GM21529 (cell line): ENCODE measurements around the gene SRL.
"Not testable (repeated sequence)": the region's sequence is repeated elsewhere in the genome, so short reads cannot be mapped to it uniquely, and the experiment has no call there.

Experiments used
- ATAC-seq: cut with Tn5 transposase; IDR thresholded peaks from one replicate; pipeline ENCODE4 v1.9.1; 2021; ENCODE audit not compliant: unreplicated experiment

Gene SRL

DNA sequence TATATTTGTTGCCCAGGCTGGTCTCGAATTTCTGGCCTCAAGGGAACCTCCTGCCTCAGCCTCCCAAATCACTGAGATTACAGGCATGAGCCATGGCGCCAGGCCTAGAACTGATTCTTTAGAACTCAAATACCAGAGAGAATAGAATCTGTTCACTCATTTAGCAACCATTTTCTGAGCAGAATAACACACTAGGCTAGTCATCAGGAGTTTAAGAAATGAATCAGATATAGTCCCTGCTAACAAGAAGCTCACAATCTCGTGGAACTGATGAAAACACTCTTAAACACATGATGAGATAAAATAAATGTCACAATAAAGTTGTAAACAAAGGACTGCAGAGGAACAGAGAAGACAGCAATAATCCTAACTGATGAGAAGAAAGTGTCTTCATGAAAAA is 69.8 kb downstream of the SRL start:
- ATAC-seq: no peak

DNA sequence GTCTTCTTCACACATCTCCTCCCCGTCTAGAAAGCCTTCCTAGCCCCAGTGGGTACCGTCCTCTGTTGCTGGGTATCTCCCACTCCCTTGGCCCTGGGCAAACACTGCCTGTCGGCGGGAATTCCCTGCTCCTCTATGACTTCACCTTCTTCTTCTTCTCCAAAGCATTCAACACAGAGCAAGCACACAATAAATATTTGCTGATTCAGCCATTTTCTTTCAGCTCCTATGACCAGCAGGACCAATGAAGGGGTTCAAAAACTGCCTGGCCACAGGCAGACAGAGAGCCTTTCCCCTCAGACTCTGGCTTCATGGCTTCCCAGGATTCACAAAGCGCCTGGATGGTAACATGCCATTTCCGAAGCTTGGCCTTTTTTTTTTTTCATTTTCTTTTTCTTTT is 72.5 kb downstream of the SRL start:
- ATAC-seq: no peak

DNA sequence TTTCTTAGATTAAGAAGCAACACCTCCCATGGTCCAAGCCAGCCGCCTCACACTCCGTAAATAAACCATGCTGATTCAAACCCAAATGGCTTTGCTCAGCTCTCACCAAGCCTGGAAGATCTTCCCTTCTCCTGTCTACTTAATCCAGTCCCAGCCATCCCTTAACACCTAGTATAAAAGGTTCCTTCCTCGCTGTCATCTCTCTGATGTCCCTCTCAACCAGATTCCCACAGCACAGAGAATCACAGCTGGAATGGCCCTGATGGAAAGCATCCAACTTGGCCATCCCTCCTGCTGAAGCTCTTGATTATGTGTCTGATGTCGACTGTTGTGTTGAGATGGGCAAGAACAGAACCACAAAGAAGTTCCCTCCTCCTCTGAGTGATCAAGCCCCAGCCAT is 75.1 kb downstream of the SRL start:
- no peak for ATAC-seq

GRCh38 chr16:4160658-4161430 is 81.0 kb downstream of the SRL start:
- no peak for ATAC-seq

- ATAC-seq: no peak
Observed at GRCh38 chr16:4159726-4160125, 82.2 kb downstream of the SRL start.

GRCh38 chr16:4158143-4159093 is 83.5 kb downstream of the SRL start:
- ATAC-seq: no peak

DNA sequence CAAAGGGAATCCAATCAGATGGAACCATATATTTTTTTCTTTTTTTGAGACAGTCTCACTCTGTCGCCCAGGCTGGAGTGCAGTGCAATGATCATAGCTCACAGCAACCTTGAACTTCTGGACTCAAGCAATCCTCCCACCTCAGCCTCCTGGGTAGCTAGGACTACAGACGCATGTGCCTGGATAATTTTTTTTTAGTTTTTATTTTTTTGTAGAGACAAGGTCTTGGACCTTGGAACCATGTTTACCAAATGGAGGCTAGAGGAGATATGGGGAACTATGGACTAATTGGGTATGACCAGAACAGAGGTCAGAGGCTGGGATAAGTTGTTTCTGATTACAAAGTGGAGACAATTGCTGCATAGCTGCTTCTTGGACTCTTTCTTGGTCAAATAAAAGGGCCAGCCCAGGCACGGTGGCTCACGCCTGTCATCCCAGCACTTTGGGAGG is 84.5 kb downstream of the SRL start:
- no peak for ATAC-seq

GRCh38 chr16:4156503-4156902 is 85.4 kb downstream of the SRL start:
- ATAC-seq: not testable (repeated sequence)

DNA sequence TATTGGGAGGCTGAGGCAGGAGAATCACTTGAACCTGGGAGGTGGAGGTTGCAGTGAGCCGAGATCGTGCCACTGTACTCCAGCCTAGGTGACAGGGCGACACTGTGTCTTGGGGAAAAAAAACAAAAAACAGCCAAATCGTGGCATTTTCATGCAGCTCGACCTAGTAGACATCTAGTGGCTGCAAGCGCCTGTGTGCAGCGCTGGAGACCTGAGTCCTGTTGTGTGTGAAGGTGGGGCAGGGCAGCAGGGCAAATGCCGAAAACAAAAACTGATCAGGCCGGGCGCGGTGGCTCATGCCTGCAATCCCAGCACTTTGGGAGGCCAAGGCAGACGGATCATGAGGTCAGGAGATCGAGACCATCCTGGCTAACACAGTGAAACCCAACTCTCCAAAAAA is 88.5 kb downstream of the SRL start:
- ATAC-seq: not testable (repeated sequence)

GRCh38 chr16:4152267-4152666 is 89.6 kb downstream of the SRL start:
- no peak for ATAC-seq

DNA sequence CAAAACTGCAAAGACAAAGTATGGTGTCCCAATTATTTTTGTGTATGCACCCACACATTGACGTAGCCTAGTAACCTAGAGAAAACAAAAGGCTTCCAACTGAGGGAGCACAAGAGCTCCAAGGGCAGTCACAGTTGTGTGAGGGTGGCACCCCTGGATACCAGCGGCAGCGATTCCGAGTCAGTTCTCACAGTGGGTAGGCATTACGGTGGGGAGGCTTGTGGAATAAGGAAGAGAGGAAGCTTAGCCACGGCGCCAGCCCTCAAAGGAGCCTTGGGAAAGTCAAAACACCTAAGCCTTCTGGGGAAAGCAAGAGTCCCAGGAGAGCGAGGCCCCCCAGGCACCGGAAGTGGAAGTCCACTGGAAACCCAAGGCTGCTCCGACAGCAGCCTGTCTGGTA is 94.6 kb downstream of the SRL start:
- ATAC-seq: no peak

- ATAC-seq: no peak
Observed at GRCh38 chr16:4142268-4142667, 99.6 kb downstream of the SRL start.

GRCh38 chr16:4141604-4142003 is 100.3 kb downstream of the SRL start:
- no peak for ATAC-seq

GRCh38 chr16:4140652-4141051 is 101.2 kb downstream of the SRL start:
- ATAC-seq: no peak

GRCh38 chr16:4139968-4140367 is 101.9 kb downstream of the SRL start:
- no peak for ATAC-seq
